ENCODE measurements around the gene PCK2.
A peak's percentile ranks its signal among the peaks of the same experiment; 100 is the strongest.

DNA sequence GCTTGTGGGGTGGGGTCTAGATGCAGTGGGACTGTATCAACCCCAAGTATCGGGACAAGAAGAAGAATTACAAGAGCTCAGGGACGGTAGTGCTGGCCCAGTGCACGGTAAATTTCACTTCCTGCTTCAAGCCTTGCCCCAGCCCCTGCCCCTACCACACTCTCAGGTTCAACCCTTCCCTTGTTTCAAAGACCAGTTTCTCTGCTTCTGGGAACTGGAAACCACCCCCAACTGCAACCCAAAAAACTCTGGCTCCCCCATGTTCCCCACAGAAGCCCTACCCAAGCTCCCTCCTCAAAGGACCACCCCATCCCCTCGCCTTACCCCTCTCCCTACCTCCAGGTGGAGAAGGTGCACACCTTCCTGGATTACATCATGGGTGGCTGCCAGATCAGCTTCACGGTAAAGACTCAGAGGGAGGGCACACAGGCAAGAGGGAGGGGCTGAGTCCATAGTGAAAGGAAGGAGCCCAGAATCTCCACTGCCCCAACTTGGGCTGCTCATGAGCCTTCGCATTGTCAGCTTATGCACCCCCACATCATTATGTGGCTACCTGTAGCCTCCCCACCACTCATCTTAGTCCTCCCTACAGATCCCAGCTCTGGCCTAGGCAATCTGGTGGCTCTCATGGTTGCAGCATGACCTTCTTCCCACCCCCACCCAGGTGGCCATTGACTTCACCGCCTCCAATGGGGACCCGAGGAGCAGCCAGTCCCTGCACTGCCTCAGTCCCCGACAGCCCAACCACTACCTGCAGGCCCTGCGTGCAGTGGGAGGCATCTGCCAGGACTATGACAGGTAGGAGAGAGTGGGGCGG, 18.4 kb upstream of the PCK2 start:
- no peak for TF ChIP-seq NFIC (IDR thresholded peaks at IDR 0.05)
- TF ChIP-seq EP300 (IDR thresholded peaks at IDR 0.05; ENCODE audit: borderline replicate concordance): no peak
- TF ChIP-seq, protein P1, sequence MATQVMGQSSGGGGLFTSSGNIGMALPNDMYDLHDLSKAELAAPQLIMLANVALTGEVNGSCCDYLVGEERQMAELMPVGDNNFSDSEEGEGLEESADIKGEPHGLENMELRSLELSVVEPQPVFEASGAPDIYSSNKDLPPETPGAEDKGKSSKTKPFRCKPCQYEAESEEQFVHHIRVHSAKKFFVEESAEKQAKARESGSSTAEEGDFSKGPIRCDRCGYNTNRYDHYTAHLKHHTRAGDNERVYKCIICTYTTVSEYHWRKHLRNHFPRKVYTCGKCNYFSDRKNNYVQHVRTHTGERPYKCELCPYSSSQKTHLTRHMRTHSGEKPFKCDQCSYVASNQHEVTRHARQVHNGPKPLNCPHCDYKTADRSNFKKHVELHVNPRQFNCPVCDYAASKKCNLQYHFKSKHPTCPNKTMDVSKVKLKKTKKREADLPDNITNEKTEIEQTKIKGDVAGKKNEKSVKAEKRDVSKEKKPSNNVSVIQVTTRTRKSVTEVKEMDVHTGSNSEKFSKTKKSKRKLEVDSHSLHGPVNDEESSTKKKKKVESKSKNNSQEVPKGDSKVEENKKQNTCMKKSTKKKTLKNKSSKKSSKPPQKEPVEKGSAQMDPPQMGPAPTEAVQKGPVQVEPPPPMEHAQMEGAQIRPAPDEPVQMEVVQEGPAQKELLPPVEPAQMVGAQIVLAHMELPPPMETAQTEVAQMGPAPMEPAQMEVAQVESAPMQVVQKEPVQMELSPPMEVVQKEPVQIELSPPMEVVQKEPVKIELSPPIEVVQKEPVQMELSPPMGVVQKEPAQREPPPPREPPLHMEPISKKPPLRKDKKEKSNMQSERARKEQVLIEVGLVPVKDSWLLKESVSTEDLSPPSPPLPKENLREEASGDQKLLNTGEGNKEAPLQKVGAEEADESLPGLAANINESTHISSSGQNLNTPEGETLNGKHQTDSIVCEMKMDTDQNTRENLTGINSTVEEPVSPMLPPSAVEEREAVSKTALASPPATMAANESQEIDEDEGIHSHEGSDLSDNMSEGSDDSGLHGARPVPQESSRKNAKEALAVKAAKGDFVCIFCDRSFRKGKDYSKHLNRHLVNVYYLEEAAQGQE (IDR thresholded peaks at IDR 0.05; ENCODE audit: low read depth): no peak
- no peak for TF ChIP-seq TCF12 (IDR thresholded peaks at IDR 0.05; ENCODE audit: low read depth)
- no peak for TF ChIP-seq EGR1 (IDR thresholded peaks at IDR 0.05)
- no peak for TF ChIP-seq TEAD4 (IDR thresholded peaks at IDR 0.05)
- TF ChIP-seq MAX (IDR thresholded peaks at IDR 0.05): no peak
- TF ChIP-seq TAF1 (IDR thresholded peaks at IDR 0.05; ENCODE audit: low read depth): no peak
- no peak for TF ChIP-seq FOXM1 (IDR thresholded peaks at IDR 0.05; ENCODE audit: borderline replicate concordance, low read depth)
- peak; percentile 28; the same call in 1 of the 2 replicates for TF ChIP-seq CEBPB (IDR thresholded peaks at IDR 0.05)
- TF ChIP-seq RAD21 (IDR thresholded peaks at IDR 0.05; ENCODE audit: low read depth): no peak
- TF ChIP-seq ZBTB7A (IDR thresholded peaks at IDR 0.05; ENCODE audit: low read depth): no peak
- TF ChIP-seq CREB1 (IDR thresholded peaks at IDR 0.05; ENCODE audit: low read depth): no peak
